Superior temporal gyrus (tissue), 1 donor: ENCODE measurements around the gene TNKS1BP1.
"Not testable (repeated sequence)": the region's sequence is repeated elsewhere in the genome, so short reads cannot be mapped to it uniquely, and the experiment has no call there.

ENCODE experiments used
- DNase-seq: peaks from one replicate; pipeline ENCODE4 v3.0.0-alpha.2; 2016; ENCODE audit errors: extremely low spot score

The TNKS1BP1 gene, protein sequence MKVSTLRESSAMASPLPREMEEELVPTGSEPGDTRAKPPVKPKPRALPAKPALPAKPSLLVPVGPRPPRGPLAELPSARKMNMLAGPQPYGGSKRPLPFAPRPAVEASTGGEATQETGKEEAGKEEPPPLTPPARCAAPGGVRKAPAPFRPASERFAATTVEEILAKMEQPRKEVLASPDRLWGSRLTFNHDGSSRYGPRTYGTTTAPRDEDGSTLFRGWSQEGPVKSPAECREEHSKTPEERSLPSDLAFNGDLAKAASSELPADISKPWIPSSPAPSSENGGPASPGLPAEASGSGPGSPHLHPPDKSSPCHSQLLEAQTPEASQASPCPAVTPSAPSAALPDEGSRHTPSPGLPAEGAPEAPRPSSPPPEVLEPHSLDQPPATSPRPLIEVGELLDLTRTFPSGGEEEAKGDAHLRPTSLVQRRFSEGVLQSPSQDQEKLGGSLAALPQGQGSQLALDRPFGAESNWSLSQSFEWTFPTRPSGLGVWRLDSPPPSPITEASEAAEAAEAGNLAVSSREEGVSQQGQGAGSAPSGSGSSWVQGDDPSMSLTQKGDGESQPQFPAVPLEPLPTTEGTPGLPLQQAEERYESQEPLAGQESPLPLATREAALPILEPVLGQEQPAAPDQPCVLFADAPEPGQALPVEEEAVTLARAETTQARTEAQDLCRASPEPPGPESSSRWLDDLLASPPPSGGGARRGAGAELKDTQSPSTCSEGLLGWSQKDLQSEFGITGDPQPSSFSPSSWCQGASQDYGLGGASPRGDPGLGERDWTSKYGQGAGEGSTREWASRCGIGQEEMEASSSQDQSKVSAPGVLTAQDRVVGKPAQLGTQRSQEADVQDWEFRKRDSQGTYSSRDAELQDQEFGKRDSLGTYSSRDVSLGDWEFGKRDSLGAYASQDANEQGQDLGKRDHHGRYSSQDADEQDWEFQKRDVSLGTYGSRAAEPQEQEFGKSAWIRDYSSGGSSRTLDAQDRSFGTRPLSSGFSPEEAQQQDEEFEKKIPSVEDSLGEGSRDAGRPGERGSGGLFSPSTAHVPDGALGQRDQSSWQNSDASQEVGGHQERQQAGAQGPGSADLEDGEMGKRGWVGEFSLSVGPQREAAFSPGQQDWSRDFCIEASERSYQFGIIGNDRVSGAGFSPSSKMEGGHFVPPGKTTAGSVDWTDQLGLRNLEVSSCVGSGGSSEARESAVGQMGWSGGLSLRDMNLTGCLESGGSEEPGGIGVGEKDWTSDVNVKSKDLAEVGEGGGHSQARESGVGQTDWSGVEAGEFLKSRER (N-terminal part only)

DNA sequence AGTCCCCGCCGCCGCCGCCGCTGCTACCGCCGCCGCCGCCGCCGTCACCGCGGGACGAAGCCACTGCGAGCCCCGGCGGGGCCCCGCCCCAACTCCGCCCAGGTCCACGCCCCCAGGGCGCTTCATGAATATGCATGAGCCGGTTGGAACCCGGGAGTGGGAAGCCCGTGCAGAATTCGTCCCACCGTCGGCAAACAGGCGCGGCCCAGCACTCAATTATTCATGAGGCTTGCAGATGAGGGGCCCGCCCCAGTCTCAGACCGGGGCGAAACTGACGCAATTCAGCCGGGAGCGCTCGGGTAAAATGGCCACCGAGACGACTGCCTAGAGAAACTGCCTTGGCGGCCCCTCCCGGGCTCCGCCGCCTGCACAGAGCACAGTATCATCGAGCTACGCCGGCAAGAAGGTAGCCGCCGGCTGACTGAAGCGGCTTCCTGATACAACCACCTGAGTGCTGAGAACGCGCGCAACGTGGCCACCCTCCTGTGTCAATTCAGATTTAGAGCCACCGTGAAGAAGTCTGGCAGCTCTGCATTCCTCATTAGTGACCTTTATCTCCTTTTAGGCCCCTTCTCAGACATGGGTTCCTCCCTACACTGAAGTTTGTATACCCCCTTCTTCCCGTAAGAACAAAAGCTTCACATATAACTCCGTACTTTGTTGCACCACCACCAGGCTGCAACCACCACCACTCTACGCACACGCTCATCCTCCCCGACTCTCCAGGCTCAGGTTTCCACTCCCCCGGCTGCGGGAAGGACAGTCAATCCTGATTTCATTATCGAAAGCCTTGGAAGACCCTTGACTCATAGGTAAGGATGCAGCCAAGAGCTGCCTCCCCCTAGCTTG is at the start of gene TNKS1BP1:
Gene TNKS1BP1 (minus strand): TSS at position 67 of the 849 bp plus-strand sequence. CDS start 3,067 bp downstream, outside the sequence.
- DNase-seq = peak; percentile 93

DNA sequence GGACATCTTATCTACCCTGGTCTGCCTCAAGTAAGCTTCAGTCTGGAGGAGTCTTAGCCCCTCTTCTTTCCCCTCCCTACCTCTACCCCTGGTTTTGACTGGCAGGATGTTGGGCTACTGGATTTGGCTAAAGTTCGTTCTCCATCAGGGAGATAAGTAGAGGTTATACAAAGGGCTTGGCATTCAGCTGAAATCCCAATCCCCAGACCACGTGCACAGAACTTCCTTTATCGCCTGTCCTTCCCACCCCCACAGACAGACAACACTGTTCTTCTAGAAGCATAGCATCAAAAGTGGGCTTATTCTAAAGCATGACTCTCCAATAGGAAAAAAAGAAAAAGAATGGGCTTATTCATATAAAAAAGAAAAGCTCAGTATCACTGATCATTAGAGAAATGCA is 48.4 kb upstream of the TNKS1BP1 start:
- no peak for DNase-seq

GRCh38 chr11:57370941-57371340 is 46.2 kb upstream of the TNKS1BP1 start:
- DNase-seq = no peak

GRCh38 chr11:57370251-57370650 is 45.5 kb upstream of the TNKS1BP1 start:
- DNase-seq = no peak

- no peak for DNase-seq
These were observed 44.1 kb upstream of the TNKS1BP1 start for GRCh38 chr11:57368845-57369232.

- DNase-seq = no peak
These were observed 43.5 kb upstream of the TNKS1BP1 start for GRCh38 chr11:57368106-57368844.

DNA sequence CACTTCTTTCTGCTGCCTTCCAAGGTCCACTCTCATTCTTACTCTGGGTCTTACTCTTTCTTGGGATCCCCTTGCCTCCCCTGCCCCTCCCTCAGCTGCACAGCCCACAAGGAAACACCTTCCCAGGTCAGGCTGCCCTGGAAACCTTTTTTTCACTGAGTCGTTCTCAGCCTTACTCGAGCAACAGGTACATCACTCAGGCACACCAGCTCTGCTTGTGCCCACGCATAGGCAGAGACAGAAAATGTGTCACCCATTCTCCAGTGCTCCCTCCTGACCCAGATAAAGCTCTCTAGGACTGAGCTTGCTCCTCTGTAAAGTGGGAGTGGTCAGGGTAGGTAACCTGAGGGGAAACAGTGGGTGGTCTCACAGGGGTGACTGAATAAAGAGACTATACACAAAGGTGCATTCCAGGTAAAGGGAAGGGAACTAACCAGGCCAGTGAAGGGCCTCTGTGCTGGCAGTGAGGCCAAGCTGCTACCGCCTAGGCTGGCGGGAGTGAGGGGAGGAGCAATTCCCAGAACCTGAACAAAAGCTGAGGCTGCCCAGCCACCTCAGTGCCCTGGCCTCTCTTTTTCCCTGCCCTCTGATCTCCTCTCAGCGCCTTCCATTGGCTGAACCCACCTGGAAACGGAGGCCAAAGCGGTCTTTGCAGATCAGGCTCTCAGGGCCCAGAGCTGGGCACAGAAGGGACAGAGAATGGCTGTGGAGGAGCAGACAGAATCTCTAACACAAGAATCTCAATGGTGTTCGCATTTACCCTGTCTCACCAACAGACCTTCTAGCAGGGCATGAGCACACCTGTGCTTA is 40.3 kb upstream of the TNKS1BP1 start:
- no peak for DNase-seq

DNA sequence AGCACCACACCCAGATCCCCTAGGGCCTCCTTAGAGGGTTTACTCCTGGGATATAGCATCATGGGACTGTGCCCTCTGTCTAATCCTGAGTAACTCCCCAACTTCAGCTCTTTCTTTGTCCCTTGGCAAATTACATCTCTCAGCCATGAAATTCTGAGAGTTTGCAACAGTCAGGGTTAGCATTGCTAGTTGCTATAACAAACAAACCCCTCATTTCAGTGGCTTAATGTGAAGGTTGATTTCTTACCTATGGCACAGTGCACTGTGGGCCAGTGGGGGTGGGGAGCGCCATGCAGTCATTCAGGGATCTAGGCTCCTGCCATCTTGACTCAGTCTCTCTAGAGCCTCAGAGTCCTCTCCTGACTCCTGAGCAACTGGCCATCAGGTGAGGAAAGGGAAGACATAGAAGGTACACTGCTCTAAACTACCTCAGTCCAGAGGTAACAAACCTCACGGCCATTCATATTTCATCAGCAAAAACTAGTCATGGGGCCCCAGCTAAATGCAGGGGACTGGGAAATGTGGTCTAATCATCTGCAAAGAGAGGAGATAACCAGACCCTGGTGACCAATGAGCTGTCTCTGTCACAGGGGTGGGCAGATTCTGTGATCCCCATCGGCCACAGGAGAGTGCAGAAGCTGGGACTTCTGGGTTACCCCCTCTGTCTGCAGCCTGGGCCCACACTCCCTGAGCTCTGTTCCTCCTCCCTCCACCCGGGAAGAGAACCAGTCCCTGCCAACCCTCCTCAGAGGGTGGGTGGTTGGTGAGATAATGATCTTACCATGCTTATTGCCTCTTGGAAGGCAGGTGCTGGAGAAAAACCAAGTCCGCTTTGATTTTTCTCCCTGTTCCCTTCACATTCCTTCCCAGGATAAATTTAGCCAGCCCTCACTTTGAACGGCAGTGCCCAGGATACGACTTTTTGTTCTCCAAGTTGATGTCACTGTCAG is 38.7 kb upstream of the TNKS1BP1 start:
- peak; percentile 45 for DNase-seq

GRCh38 chr11:57361926-57362325 is 37.2 kb upstream of the TNKS1BP1 start:
- DNase-seq = no peak

DNA sequence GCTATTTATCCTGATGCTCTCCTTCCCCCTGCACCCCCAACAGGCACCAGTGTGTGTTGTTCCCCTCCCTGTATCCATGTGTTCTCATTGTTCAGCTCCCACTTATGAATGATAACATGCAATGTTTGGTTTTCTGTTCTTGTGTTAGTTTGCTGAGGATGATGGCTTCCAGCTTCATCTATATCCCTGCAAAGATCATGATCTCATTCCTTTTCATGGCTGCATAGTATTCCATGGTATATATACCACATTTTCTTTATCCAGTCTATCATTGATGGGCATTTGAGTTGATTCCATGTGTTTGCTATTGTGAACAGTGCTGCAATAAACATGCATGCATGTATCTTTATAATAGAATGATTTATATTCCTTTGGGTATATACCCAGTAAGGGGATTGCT is 36.7 kb upstream of the TNKS1BP1 start:
- not testable (repeated sequence) for DNase-seq

GRCh38 chr11:57360991-57361390 is 36.2 kb upstream of the TNKS1BP1 start:
- DNase-seq = no peak

DNA sequence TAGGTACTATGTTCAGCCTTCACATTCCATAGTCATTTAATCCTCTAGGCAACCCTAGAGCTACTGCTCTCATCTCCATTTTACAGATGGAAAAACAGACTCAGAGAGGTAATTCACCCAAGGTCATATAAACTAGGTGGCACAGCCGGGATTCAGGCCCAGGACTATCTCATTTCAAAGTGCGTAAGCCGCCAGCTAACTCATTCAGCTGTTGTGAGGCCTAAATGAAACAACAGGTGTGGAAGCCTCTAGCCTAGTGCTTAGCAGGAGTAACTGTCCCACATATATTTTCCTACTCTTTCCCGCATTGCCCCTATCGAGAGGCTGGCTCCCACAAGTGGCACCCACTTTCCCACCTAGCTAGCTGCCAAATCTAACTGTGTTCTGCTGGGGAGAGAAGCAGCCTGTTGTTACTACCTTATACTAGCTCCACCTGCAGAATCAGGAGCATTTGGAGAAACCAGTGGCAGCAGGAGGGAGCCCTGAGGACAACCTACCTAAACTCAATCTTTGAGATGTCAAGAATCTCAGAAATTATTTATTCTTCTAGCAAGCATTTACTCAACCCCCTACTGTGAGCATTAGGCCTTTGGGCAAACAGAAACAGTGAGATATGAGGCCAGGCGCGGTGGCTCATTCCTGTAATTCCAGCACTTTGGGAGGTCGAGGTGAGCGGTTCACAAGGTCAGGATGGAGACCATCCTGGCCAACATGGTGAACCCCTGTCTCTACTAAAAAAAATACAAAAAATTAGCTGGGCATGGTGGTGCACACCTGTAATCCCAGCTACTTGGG is 35.3 kb upstream of the TNKS1BP1 start:
- no peak for DNase-seq

- DNase-seq = no peak
These were observed 34.6 kb upstream of the TNKS1BP1 start for GRCh38 chr11:57359396-57359795.

DNA sequence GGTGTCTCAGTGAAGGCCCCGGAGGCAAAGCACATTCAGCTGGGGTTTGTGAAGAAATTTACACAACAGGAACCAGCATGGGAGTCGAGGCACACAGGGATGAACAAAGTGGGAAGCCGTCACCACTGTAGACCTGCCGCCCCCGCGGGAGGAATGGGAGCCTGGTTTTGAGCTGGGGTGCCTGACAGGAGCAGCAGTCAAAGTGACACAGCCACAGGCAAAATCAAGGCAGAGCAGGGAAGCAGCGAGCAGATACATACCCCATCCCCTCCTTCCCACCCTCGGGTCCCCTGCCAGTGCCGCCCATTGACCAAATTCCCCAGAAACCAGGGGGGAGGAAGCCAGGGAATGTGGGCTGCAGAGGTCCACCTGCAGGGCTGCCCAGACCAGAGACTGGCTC is 34.2 kb upstream of the TNKS1BP1 start:
- DNase-seq = no peak

DNA sequence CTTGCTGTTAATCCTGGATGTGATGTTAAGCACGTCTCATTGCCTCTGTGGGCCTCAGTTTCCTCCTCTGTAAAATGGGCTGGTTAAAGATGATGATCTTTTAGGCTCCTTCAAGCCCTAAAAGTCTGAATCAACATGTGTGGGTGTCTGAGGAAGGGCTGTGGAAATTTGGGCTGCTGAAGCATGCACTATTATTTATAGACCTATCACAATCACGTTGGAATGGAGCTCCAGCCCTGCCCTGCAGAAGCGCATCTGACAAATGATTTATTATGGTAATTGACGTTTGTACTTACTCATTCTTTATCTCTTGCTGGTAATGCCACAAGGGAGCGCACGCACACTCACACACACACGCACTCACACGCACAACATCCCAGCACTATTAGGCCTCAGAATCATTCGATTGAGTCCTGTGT is 33.8 kb upstream of the TNKS1BP1 start:
- DNase-seq = no peak

DNA sequence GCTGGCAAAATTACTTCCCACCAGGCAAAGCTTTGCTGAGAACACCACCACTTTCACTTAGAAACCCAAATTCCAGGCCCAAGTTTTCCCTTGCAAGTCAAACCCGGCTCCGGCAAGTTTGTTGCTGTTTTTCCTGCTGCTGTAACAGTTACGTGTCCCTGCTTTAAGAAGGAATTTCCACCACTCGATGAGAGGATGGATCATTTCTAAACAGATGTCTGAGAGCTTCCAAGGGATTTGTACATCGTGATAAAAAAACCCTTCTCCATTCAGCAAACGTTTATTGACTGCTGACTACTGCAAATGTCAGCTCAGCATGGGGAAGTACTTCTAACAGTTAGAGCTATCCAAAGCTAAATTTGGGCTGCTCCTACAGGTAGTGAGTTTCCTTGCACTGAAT is 33.1 kb upstream of the TNKS1BP1 start:
- no peak for DNase-seq

- DNase-seq = no peak
These were observed 32.6 kb upstream of the TNKS1BP1 start for GRCh38 chr11:57357310-57357709.
